Naive B cell (primary cell): ENCODE data around the gene ERFE. TPM values are rescaled to one million over a fixed set of nuclear protein-coding genes. Genes with fewer than 3 reads are reported as not detected.

ENCODE experiments used
- polyA plus RNA-seq, 6 donors: library from polyadenylated mRNA; unstranded; fragments of 300-500 nt; fragmentation: Illumina TruSeq; gene quantifications; one replicate each; pipeline ENCODE4 v1.2.3, GENCODE V29; 2021; ENCODE audit warnings: low read depth in 6 of 6

Gene ERFE
- polyA plus RNA-seq, 6 donors from 2014 or later, result not detected

Other genes with a start within 250 kb of the ERFE start
- 10 to 100 TPM; 50.7 to 64.6 (median 60.0) TPM for gene UBE2F, start 192.0 kb upstream of the ERFE start, polyA plus RNA-seq
- 10 to 100 TPM; 11.5 to 18.8 (median 15.6) TPM for gene SCLY, start 98.0 kb upstream of the ERFE start, polyA plus RNA-seq
- gene ESPNL, start 58.6 kb upstream of the ERFE start, polyA plus RNA-seq, result under 1 TPM in 2 of 6 donors, not detected in 4; 0.24 to 0.30 TPM
- gene KLHL30, start 20.3 kb upstream of the ERFE start, polyA plus RNA-seq, result not detected
- 10 to 100 TPM; 37.4 to 51.4 (median 48.4) TPM for gene ILKAP, start 44.7 kb downstream of the ERFE start, polyA plus RNA-seq
- gene HES6, start 81.1 kb downstream of the ERFE start, polyA plus RNA-seq, result 1 to 10 TPM; 2.5 to 6.9 (median 3.9) TPM
- 10 to 100 TPM in 1 of 6 donors, 1 to 10 TPM in 5; 3.5 to 11.7 (median 4.5) TPM for gene PER2, start 129.6 kb downstream of the ERFE start, polyA plus RNA-seq
- 1 to 10 TPM; 2.8 to 5.4 (median 3.5) TPM for gene TRAF3IP1, start 161.5 kb downstream of the ERFE start, polyA plus RNA-seq